GM19397 (cell line): ENCODE data around the gene ANKH.

Experiments used
- ATAC-seq: cut with Tn5 transposase; IDR thresholded peaks from one replicate; pipeline ENCODE4 v1.9.1; 2021; ENCODE audit warnings: mild to moderate bottlenecking, moderate library complexity; ENCODE audit not compliant: unreplicated experiment

ANKH gene

DNA sequence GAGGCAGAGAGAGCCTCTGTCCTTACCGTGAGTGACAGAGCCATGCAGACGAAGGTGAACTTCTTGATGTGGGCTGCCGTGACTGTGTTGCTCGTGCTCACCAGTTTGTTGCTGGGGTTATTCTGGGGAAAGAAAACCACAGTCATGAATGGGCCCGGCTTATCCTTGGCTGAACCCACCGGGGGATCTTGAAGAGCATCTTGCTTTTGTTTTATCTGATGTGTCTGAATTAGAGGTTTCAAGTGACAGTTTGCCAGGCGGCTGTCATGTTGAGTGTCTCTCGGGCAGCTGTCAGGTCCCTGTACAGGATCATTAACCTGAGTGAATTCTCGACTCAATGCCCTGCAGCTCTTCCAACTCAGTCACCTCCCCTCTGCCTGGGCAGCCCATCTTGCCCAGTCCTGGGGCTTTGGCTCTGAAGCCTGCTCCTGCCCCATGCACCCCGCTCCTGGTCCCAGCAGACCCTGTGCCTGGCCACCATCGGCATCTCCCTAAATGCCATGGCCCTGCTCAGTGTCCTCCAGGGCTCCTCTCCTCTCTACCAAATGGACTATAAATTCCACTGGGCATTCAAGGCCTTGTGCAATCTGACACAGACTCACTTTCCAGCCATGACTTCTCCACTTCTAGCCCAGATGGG lies 129.7 kb downstream of the ANKH start:
- ATAC-seq = no peak

DNA sequence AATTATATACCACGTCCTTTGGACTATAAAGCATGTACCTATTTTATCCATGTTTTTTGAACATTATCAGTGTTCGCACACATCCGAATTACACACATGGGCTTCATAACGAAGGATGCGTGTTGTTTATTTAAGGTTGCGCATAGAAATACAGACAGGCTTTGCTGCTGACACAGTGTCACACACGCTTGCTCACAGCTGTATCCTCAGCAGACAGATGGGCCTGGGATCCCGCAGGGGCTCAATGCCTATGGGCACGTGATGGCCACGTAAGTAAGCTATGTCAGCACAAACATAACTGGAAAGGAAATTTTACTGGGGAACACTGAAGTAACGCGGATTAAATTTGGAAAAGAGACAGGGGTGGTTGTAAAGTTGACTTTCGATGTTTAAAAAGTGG lies 130.4 kb downstream of the ANKH start:
- no peak for ATAC-seq

DNA sequence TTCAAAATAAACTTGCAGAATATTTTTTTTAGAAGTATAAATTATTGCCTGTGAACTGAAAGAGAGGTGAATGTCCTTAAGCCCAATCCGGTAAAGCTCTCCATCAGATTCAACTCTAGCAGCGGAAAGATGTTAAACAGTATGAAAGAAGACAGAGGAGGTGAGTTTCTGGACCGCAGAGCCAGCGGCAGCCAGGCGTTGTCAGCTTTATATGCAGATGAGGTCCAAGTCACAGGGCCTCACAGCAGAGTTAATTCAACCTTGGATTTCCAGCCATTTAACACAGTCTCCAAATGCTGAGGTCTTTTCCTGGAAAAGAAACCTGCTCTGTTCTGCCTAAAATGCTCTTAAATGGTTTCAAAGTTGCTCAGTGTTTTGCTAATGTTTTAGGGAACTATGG lies 131.6 kb downstream of the ANKH start:
- ATAC-seq = no peak

DNA sequence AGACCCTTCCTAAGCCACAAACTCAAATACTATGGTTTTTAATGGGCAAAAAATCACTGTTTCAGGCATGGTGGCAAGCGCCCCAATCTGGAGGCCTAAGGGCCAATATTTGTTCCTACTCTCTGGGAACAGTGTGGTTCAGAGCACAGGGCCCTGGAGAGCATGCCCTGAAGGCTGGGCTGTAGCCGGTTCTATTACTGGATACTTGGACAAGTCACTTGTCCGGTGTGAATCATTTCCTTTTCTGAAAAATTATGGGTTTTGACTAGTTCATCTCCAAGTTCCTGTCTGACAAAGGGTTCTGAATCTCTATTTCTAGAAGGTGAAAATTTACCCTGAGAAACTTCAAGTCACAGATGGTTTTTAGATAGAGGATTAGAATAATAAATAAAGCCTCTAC lies 132.0 kb downstream of the ANKH start:
- no peak for ATAC-seq

DNA sequence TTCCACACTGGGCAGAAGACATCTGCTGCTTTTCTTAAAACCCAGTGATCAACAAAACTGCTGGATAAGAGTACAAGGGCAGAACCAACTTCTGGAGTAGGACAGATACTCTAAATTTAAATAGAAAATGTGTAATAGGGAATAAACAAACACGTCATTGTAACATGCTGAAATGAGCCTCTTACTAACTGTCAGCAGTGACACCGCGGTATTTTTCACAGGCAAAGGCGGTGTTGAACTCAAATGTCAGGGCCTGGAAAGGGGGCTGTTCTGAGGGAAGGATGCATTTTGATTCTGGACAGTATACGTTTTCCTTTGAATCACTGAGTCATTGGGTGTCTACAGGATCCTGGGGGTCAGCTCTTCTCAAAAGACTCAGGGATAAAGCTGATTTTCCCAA lies 133.5 kb downstream of the ANKH start:
- no peak for ATAC-seq

DNA sequence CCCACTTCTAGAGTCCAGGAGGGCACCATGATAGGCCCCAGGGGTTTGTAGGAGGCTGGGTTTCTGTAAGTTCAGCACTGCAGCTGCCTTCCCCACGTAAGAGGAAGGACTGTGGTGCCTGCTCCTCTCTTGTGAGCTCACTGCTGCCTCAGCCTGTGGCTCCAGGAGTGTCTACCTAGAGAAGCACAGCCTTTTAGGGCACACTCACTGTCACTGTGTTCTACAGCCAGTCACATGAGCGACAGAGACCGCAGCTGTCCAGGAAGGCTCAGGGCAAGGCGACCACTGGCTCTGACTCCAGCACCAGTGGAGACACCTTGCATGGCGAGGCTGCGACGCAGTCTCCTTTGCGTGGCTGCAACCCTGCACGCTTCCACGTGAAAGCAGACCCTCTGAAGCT lies 134.3 kb downstream of the ANKH start:
- no peak for ATAC-seq

DNA sequence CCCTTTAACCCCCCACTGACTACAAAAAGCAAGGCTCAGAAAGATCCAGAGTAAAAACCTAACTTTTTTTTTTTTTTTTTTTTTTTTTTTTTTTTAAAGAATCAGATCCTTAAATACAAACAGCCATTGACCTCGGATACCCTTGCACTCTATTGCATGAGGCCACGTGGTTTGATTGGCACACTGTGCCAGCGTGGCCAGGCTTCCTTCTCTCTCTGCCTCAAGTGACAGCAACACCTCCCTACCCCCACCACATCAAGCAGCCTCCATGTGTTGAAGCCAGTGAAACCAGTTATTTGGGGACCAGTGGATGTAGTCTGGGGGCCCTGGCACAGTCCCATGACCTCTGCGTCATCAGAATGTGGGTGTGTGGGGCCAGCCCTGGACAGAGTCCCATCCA lies 135.6 kb downstream of the ANKH start:
- ATAC-seq = no peak

DNA sequence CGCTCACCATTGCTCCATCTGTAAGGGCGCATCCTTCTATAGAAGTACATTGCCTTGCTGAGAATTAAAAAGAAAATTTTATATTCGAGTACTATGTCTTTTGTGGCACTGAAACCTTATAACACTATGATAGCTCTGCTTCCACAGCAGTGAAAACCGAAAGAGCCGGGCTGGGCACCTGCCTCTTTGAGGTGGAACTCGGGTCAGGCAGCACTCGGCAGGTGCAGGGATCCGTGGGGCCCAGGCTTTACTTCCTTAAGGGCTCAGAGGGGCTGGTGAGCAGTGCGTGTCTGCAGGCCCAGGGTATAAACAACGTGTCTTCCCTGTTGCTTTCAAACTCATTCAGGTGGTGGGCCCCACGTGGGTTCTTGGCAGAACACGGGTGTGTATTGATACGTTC lies 137.2 kb downstream of the ANKH start:
- no peak for ATAC-seq

DNA sequence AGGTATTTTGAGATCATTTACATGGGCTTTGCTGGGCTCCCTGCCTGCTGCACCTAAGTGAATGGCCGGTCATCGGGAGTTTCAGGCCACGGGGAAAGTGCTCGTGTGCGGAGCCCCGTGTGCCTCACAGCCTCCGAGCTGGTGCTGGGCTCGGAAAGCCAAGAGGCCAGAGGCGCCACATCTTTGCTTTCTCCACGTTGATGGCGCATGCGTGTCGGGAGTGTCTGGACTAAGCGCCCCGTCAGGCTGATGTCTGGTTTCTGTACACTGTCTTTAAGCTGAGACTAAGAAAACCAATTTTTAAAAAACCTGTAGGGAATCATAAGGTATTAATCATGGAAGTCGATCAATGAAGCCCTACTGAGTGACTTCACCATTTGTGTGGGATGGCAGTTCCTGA lies 137.9 kb downstream of the ANKH start:
- no peak for ATAC-seq

DNA sequence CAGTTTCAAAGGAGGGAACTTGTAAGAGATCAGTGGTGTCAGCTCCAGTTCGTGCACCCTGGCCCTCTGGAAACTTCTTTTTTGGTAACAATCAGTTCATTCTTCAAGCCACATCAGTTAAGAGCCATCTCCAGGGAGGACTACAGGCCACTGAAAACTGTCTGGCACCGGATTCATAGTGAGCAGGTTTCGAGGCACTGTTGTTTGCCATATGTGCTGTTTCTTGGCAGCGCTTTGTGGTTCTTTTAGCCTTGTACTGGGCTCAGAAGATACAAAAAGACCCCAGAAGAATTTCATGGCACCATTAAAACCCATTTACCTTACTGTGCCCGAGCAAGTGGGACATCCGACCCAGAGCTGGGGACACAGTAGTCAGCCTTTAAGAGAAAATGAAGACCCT lies 138.6 kb downstream of the ANKH start:
- no peak for ATAC-seq

DNA sequence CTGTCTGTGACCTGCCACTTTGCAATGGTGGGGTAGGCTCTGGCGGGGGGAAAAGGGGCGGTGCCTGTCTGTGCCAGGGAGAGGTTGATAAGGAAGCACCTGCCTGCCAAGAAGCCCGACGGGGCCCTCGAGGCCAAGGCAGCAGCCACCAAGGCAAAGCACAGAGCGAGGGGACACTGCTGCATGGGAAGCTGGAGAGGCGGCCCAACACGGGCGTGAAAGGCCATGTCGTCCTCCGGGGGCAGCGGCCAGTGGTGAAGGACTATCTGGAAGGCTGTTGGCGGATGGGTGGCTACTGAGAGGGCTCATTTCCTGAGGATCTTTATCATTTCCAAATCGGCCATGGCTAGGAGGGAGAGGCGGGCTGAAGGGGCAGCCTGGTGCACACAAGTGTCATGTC lies 140.7 kb downstream of the ANKH start:
- no peak for ATAC-seq

DNA sequence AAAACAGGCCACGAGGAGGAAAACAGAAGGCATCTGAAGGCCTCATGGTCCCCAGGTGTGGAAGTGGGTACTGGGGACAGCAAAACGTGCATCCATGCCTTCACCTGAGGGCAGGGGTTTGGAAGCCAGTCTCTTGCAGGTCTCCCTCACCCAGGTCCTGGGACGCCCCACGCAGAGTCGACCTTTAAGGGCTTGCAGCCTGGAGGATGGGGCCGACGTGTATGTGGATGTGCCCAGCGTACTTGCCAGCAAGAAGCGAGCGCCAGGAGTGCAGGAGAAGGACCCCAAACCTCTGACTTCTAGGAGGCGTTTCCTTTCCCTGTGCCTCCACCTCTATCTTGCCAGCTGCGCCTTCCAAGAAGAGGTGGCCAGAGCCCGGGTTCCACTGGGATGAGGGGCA lies 141.1 kb downstream of the ANKH start:
- ATAC-seq = no peak

DNA sequence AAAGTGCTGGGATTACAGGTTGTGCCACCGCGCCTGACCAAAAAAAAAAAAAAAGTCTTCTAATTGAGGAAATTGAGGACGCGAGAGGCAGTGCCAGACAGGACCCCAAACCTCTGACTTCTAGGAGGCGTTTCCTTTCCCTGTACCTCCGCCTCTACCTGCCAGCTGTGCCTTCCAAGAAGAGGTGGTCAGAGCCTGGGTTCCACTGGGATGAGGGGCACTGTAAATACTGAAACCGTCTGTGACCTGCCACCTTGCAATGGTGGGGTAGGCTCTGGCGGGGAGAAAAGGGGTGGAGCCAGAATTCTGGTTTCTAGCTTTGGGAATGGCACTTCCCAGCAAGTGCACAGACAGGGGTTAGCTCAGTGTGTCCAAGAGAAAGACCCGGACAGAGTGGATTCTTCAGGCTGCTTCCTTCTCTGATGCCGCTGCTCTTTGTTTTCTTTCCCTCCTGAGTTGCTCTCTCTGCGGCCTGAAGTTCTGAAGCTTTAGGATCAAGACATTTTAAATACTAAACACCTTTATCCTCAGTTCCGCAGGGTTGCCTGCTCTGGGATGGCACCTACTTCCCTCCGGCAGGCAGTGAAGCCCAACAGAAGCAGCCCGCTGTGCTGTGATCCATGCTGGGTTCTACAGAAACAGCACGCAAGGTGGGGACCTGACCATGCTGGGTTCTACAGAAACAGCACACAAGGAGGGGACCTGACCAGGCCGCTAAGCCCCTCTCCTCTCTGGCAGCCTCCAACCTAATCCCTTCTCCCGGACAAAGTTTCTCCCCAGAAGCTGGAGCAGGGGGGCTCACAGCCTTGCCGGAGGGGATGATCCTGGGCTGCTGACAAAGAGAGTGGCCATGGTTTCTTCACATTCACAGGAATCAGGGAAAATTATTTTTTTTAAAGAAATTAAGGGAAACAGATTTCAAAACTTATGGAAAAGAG lies 141.9 kb downstream of the ANKH start:
- no peak for ATAC-seq

DNA sequence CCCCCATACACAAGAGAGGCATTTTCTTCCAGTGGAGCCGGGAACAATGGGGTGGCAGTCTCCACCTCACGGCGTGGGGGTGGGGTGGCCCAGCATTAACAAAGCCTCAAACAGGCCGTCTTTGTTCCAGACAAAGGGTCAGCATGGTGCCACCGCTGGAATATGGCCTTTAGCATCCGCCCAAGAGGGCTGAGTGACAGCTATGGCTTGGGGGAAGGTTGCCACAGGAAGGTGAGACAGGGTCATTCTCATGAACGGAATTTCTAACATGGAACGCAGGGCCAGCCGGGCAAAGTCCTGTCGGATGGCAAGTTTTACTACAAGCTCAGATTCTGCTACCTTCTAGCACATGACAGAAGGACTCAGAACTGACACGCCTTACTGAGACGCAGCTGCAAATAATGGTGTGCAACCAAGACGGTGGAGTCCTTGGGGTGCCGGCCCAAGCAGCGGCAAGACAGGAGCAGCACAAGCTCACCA lies 143.1 kb downstream of the ANKH start:
- no peak for ATAC-seq

DNA sequence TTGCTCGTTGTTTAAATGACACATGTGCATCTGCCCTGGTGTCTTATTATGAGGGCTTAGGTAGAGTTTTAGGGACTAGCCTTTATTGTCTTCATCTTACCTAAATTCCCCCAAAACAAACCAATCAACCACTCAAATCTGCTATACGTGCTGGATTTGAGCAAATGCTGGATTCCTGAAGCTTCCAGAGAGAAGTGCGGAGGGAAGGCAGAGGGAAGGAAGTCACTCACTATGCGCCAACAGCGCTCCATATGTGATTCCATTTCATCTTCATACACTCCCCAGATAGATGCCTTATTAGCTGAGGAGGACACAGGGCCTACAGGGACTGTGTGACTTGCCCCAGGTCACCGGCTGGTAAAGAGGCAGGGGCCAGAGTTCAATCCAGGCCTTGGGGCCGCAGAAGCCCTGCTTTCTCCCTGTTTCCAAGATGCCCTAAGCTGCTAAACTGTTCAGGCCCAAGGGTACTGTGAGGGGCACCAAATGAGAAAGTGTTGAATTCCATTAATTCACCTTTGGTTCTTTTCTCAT lies 143.6 kb downstream of the ANKH start:
- no peak for ATAC-seq

DNA sequence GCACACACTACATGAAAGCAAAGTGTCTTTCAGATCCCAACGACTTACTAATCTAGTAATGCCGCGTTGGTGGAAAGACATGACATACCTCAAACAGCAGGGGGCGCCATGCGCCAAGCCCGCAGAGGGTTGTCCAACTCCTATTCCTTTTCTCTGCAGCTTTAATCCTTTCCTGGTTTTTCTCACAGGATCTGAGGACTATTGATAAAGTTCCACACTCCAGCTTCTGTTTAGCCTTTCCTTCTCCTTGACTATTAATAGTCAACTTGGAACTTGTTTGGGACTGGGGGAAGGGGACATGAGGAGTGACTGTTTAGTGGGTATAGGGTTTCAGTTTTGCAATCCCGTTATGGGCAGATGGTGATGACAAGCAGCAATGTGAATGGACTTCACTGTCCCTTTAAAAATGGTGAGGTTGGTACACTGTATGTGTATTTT lies 144.1 kb downstream of the ANKH start:
- no peak for ATAC-seq

DNA sequence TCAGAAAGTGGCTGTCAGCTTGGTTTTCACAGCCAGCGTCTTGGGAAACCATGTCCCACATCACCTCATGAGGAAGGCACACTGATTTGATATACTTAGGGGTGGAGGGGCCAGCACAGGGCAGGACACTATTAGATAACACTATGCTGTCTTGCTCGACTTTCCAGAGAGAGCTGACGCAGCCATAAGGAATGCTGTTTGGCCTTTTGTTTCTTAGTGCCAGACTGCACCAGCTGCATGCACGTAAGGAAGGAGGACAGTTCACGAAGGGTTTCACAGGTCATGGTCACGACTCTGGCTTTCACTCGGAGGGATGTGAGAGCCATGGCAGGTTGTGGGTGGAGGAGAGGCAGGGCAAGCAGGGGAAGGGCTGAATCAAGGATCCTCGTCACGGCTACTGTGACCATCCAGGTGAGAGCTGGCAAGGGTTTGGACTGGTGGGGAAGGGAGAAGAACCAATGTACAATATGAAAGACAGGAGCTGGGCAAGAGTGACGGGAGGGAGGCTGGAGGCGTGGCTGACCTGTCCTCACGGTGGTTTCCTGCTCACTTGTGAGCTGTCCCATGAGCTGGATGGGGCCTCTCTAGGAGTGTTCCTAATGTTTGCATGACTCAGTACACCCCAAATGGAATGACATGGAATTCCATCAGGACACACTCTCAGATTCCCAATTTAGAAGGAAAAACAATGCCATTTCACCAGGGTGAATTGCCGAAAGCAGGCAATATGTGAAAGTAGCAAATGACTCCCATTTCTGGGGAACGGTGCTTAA lies 145.3 kb downstream of the ANKH start:
- ATAC-seq = no peak

DNA sequence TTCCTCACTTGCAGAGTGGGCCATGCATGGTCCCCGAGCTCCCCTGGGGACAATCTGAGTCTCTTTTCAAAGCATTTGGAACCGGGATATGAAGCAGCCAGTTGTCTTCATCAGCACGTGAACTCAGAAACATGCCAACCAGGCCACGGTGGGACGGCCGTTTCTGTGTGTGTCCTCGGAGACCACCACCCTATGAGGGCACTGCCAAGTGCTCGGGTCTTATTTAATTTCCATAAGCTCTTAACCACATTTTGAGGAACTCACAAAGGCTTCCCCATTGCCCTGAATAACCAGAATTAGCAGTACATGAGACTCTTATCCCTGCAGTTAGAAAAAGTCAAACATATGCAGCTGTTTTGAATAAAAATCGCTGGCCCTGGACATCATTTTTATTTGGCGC lies 146.9 kb downstream of the ANKH start:
- no peak for ATAC-seq

DNA sequence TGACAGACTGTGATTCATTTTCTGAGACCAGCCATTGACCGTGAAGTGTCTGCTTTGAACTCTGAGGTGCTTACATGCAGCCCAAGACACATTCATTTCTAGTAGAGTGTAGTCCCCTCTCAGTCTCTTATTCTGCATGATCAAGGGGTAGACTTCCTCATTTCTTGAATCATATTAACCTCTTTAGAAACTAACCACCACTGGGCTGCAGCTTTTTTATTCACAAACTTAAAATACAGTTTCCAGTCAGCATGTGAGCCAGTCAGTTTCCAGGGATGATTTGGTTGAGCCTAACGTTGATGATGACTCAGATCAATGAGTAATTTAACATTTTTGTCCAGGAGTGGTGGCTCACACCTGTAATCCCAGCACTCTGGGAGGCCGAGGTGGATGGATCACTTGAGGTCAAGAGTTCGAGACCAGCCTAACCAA lies 147.9 kb downstream of the ANKH start:
- ATAC-seq = no peak

DNA sequence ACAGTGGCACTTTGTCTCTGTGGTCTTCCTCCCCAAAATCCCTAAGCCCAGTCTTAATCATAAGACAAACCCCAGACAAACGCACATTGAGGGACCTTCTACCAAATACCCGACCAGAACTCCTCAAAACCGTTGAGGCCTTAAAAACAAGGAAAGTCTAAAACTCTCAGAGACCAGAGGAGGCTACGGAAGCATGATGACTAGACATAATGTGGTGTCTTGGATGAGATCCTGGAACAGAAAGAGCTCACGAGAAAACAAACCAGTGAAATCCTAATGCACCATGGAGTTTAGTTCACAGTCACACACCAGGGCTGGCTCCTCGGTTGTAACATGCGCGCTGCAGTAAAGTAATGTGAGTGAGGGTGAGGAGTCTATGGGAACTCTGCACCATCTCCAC lies 148.7 kb downstream of the ANKH start:
- ATAC-seq = no peak

DNA sequence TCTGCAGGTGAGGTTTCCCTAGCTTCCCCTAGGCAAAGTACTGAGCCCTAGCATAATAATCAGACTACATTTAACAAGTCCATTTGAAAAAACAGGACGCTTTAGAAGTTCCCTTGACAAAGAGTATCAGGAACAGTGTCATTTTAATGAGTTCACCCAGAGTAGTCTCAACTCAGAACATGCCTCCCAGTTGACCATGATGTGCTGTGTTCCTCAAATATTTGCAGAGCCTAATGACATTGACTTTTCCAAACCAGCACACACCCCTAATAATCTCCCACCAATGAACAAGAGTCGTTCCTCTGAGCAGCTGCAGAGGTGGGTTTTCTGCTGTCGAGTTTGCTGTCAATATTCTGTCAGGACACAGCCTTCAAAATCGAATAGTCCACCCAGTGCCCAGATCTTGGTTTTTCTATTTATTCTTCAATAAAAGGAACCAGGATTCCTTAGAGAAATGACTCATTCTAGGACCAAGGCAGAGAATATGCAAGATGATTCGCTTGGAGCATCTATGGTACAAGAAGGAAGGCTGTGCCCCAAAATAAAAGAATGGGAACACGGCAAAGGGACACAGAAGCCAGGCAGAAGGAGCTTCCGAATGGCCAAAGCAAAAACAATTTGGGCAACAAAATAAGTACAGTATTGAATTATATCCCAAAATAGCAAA lies 149.5 kb downstream of the ANKH start:
- ATAC-seq = no peak
